Ramos (cell line): ENCODE data around the gene NUAK2.

Source experiments
- in situ Hi-C: fragments of 300-500 bp; cut with MboI; formaldehyde crosslinking; loops from one replicate; pipeline ENCODE4 v1.14.3; 2022; ENCODE audit warnings: low sequenced_read_pairs; ENCODE audit not compliant: unreplicated experiment

NUAK2 gene

GRCh38 chr1:205324781-205325180 is 3.2 kb upstream of the NUAK2 start:
- in situ Hi-C loops, result loop anchor here (5.0 kb wide), 1 partner anchor 47 kb away; no protein-coding TSS in a partner anchor

GRCh38 chr1:205323794-205324193 is 2.2 kb upstream of the NUAK2 start:
- in situ Hi-C loops, result loop anchor here (5.0 kb wide), 1 partner anchor 46 kb away; no protein-coding TSS in a partner anchor

- in situ Hi-C loops, result loop anchor here (5.0 kb wide), 1 partner anchor 45 kb away; no protein-coding TSS in a partner anchor
Observed at GRCh38 chr1:205321959-205322283, 376 bp upstream of the NUAK2 start.

GRCh38 chr1:205319081-205320018 is 2.2 kb downstream of the NUAK2 start:
- in situ Hi-C loops, result loop anchor here (5.0 kb wide), 1 partner anchor 42 kb away; no protein-coding TSS in a partner anchor

- in situ Hi-C loops, result no loop called here
Observed at GRCh38 chr1:205318231-205318991, 3.1 kb downstream of the NUAK2 start.

GRCh38 chr1:205317311-205317917 is 4.1 kb downstream of the NUAK2 start:
- in situ Hi-C loops, result no loop called here

- in situ Hi-C loops, result no loop called here
Observed at GRCh38 chr1:205316161-205316566, 5.4 kb downstream of the NUAK2 start.

GRCh38 chr1:205315008-205315618 is 6.4 kb downstream of the NUAK2 start:
- in situ Hi-C loops, result no loop called here

GRCh38 chr1:205313563-205314308 is 7.8 kb downstream of the NUAK2 start:
- in situ Hi-C loops, result no loop called here

GRCh38 chr1:205312866-205313562 is 8.5 kb downstream of the NUAK2 start:
- in situ Hi-C loops, result no loop called here

GRCh38 chr1:205310976-205311704 is 10.4 kb downstream of the NUAK2 start:
- in situ Hi-C loops, result no loop called here

GRCh38 chr1:205309741-205310140 is 11.8 kb downstream of the NUAK2 start:
- in situ Hi-C loops, result no loop called here

GRCh38 chr1:205306929-205307566 is 14.5 kb downstream of the NUAK2 start:
- in situ Hi-C loops, result no loop called here

GRCh38 chr1:205304695-205305070 is 16.9 kb downstream of the NUAK2 start:
- in situ Hi-C loops, result no loop called here

- in situ Hi-C loops, result no loop called here
Observed at GRCh38 chr1:205304046-205304694, 17.4 kb downstream of the NUAK2 start.

GRCh38 chr1:205303247-205303888 is 18.2 kb downstream of the NUAK2 start:
- in situ Hi-C loops, result no loop called here
